Measurements from ENCODE around the gene SYNE3.
A peak's percentile ranks its signal among the peaks of the same experiment; 100 is the strongest.

The SYNE3 gene, protein sequence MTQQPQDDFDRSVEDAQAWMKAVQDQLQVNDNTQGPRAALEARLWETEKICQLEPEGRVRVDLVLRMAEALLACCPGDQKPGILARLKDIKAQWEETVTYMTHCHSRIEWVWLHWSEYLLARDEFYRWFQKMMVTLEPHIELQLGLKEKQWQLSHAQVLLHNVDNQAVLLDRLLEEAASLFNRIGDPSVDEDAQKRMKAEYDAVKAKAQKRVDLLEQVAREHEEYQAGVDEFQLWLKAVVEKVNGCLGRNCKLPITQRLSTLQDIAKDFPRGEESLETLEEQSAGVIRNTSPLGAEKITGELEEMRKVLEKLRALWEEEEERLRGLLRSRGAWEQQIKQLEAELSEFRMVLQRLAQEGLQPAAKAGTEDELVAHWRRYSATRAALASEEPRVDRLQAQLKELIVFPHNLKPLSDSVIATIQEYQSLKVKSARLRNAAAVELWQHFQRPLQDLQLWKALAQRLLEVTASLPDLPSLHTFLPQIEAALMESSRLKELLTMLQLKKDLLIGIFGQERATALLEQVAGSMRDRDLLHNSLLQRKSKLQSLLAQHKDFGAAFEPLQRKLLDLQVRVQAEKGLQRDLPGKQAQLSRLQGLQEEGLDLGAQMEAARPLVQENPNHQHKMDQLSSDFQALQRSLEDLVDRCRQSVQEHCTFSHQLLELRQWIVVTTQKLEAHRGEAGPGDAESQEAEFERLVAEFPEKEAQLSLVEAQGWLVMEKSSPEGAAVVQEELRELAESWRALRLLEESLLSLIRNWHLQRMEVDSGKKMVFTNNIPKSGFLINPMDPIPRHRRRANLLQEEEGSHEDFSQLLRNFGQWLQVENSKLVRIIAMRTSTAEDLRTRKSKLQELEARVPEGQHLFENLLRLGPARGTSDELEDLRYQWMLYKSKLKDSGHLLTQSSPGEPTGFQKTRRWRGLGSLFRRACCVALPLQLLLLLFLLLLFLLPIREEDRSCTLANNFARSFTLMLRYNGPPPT

GRCh38 chr14:95516554-95517181, at the start of gene SYNE3:
Gene SYNE3 (minus strand): TSS chr14:95516650. CDS start chr14:95475821, 40,829 bp downstream.
- peak; percentile 55 for DNase-seq

DNA sequence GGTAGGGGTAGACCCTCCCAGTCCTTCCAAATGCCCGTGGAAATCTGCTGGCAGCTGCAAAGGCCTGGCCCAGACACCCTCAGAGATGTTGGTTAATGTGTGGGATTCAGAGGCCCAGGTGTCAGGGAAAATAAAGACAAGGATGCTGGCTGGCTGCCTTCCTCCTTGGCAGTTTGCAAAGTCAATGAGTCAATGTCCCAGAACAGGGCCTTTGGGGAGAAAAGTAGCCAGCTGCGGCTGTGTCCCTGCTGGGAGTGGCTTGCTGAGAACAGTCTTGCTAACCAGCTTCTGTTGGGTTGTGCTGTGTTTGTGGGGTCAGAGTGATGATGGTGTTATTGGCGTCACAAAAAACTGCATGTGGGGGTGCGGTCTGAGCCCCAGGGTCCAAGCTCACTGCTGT, 47.6 kb upstream of the SYNE3 start:
- no peak for DNase-seq

DNA sequence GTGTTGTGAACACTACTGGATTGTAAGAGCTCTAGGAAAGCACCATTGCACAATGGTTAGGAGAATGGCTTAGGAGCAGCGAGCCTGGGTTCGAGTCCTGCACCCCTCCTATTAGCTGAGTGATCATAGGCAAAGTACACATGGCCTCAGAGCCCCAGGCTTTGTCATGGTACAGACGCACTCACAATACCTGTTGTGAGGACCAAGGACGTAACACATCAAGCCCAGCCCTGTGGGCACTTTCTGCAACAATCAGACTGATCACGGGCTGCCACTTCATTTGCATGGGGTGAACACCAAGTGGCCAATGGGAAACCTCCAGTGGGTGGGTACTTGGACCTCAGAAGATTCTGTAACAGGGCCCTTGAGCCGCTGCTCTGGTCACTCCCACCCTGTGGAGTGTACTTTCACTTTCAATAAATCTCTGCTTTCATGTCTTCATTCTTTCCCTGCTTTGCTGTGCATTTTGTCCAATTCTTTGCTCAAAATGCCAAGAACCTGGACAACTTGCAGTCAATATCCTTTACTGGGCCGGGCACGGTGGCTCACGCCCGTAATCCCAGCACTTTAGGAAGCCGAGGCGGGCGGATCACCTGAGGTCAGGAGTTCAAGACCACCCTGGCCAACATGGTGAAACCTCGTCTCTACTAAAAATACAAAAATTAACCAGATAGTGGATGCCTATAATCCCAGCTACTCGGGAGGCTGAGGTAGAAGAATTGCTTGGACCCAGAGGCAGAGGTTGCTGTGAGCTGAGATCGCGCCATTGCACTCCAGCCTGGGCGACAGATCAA, 46.6 kb upstream of the SYNE3 start:
- no peak for DNase-seq

DNA sequence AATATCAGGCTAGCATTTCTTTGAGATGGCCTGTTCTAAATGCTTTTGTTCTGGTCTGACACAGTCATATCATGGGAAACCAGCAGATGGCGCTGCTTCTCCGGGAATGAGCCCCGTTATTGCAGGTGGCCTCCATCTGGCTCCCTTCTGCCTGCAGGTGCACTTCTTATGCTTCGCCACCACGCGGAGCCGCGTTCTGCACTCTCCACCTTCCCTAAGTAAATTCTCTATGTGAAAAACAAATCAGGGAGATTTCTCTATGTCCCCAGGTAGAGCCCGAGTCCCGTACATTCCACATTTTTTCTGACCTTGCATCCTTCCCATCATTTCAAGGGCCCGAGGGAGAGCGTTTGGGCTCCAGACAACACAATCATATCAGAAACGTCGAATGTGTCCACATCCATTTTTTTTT, 44.6 kb upstream of the SYNE3 start:
- DNase-seq: peak; percentile 92

DNA sequence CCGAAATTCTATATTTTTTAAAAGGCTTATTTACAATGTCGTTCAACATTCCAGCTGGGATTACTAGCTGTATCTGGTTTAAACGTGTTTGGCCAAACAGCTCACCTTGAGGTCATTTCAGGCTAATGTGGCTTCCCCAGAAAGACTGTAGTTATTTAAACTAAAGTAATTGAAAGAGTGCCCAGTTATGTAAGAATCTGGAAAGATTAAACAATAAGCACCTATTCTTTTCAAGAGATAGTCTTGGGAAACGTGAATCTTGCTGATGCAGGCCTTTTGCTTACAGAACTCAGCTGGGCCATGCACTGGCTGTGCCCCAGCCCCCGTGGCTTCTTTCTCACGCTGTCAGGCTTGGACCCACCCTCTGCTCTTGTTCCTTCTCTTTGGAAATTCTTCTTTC, 42.8 kb upstream of the SYNE3 start:
- DNase-seq: no peak

GRCh38 chr14:95557832-95558231, 41.4 kb upstream of the SYNE3 start:
- DNase-seq: no peak

GRCh38 chr14:95557291-95557690, 40.8 kb upstream of the SYNE3 start:
- DNase-seq: no peak

- DNase-seq: no peak
These were observed 38.6 kb upstream of the SYNE3 start for GRCh38 chr14:95555053-95555452.

GRCh38 chr14:95553141-95553540, 36.7 kb upstream of the SYNE3 start:
- DNase-seq: no peak

DNA sequence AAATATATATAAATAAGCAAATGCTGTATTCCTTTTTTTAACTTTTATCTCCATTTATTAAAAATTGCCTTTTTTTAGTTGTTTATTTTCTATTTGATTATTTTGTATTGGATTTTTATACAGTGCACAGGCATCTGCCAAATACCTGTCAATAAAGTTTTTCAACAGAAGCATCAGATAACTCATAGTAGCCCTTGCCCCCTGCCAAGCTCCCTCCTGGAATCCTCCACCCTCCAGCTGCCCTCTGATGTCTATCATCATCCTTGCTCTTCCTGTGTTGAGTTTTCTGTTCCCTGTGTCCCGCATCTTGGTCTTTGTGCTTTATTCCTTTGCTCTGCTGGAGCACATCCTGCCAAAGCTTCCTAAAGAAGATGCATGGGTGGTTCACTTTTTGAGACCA, 35.0 kb upstream of the SYNE3 start:
- DNase-seq: no peak

GRCh38 chr14:95549656-95550585, 33.5 kb upstream of the SYNE3 start:
- DNase-seq: no peak

DNA sequence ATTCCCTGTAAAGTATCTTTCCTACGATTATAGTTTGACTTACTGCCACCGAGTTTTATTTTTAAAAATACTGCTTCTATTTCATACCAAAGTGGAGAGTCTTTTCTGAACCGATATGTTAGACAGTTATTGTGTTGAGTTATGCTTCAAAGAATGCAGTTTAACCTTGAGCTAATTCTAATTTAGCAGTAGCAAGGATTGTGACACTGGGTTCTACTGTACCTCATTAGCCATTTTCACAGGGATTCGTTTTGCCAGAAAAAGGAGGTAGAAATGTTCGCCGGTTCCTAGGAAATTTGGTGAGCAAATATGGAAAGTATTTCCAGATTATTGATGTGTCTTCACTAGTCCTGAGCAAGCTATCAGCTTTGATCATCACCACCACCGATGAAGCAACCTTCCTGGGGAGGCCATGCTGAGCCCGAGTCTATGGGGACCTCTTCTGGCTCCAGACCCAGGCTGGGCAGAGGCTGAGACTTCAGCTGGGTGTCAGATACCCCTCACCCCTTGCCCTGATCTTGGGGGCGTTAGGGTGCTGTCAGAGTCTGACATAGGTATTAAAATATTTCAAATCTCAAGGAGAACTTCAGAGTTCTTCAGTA, 32.0 kb upstream of the SYNE3 start:
- no peak for DNase-seq

GRCh38 chr14:95547626-95548327, 31.3 kb upstream of the SYNE3 start:
- no peak for DNase-seq

DNA sequence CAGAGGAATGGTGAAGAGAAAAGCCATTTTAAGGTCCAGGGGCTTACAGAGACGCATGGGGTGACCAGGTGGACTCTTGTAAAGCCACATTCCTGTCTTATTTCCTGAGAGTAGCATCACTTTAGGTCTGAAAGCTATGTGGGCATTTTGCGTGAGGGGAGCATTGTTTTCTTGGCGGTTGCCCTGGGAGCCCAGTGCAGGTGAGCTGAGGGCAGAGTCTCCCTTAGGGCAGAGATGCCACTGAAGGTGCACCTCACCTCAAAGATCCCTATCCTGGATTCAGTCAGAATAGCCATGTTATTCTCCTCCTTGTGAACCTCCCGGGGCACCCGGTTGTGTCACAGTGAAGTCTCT, 30.8 kb upstream of the SYNE3 start:
- no peak for DNase-seq

DNA sequence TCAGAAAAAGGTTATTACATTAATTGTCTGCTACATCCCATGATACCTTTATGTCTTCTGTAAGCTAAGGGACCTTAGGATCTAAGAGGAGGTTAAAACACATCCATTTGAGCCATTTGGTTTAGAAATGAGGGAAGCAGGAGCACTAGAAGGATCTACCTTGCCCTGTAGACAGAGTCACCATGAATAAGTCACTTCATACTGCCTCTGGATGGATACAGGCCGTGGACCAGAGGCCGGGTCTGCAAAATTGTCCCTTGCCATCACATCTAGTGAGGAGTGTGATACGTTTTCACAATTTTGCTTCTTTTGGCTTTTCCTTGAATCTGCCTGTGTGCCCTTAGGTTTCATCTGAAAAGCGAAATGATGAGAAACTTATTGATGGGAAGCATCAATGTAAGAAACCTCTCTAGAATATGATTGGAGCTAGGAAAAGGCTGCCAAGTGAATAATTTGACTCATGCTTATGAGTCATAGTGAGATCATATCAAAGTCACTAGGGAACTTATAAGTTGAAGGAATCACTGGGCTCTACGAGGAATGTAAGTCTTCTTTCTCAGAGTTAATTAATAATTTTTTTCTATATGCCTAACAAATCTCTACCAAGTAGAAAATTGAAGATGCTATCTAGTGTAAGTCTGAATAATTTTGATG, 29.2 kb upstream of the SYNE3 start:
- peak; percentile 24 for DNase-seq

GRCh38 chr14:95544588-95544987, 28.1 kb upstream of the SYNE3 start:
- no peak for DNase-seq

DNA sequence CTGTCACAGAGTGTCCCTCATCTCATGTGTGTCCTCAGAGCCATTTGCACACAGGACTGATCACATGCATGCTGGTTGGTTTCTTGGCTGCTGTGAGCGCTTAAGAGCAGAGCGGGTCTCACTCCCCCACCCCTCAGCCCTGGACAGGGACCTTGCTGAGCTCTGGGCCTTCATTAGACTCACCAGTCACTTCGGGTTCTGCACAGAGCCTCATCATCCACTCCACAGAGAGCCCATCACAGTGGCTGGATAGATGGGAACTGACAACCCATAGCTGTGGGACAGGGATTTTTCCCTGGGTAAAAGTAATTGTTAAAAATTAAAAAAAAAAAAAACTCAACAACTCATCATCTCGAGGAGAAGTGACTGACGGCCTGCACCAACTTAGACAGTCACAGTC, 26.6 kb upstream of the SYNE3 start:
- DNase-seq: no peak

- DNase-seq: no peak
These were observed 25.8 kb upstream of the SYNE3 start for GRCh38 chr14:95541932-95542930.

All from DMS53 (cell line).